Activated CD8-positive, alpha-beta memory T cell treated with anti-CD3 and anti-CD28 coated beads, Interleukin-2, amount 50 U/mL, for 1 hour (primary cell): ENCODE data around the gene UST.

Source experiments
- DNase-seq: peaks from one replicate; pipeline ENCODE4 v3.0.0-alpha.2; 2020; ENCODE audit errors: extremely low read depth

The UST gene

GRCh38 chr6:148746363-148747144, at the start of gene UST:
Gene UST, plus strand, starts transcription at chr6:148747030. Its CDS starts 401 bp downstream, at chr6:148747431.
- DNase-seq, result no peak

GRCh38 chr6:148697895-148698440, 48.9 kb upstream of the UST start:
- no peak for DNase-seq

DNA sequence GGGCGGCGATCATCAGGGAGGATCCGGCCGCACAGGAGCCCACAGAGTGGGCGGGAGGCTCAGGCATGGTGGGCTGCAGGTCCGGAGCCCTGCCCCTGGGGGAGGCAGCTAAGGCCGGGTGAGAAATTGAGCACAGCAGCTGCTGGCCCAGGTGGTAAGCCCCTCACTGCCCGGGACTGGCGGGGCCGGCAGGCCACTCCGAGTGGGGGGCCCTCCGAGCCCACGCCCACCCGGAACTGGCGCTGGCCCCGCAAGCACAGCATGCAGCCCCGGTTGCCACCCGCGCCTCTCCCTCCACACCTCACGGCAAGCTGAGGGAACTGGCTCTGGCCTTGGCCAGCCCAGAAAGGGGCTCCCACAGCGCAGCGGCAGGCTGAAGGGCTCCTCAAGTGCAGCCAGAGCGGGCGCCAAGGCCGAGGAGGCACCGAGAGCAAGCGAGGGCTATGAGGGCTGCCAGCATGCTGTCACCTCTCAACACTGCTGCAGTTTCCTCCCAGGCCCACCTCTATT, 48.1 kb upstream of the UST start:
- DNase-seq, result no peak

DNA sequence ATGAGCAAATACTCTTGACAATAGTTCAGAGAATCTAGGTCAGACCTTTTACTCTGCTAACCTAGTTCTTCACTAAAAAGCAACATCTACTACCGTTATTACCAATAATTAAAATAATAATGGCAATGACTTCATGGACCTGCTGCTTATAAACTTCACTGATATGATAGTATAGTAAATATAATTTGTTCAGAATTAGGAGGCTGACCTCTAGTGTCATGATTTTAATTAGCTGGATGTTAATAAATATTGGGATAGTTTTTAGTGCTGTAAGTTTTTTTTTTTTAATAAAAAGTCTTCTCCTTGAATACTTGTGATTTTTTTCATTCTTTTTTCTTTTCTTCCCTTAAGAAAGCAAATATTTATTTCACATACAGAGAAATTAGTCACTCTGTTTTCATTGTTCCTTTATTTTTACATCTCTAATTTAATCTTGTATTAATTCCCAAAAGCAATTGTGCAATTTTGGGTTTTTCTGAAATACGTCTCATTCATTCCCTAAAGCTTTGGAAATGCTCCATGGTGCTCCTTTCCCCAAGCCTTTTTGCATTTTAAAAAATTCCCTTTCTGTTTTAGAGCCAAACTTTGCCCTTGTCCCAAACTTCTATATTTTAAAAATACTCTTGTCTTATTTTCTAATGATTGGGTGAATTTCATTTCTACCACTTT, 46.6 kb upstream of the UST start:
- no peak for DNase-seq

GRCh38 chr6:148700741-148701311, 46.0 kb upstream of the UST start:
- DNase-seq, result no peak

DNA sequence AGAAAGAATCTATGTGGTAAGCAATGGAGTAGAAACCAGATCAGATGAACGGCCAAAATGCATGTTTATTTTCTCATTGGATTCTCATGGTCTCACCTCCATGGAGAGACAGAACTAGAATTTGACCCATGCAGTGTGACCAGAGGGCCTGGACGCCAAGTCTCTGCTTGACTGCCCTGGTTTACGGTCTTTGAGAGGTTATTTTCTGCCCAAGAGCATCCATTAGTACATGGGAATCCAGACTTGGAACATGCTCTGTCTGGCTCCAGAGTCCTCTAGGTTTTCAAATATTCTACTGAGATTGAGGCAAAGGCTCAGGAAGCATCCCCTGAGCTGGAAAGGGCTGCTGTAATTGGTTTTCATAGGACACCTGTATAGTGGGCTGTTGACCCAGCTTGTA, 45.5 kb upstream of the UST start:
- DNase-seq, result no peak

DNA sequence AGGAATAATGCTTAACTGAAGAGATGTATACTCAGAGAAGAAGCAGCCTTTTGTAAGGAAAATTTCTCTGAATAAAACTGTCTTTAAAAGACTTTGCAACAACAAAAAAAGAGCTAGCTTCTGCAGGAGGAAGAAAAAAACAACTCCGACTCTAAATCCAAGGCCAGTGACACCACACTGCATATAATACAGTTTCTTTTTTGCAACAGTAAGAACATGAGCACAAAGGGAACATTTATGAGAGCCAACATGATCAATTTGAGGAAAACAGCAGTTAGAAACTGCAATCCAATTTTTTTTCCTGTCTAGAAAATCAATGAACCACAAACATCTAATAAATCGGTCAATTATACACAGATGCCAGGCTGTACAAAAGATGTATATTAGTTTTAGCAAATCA, 42.9 kb upstream of the UST start:
- no peak for DNase-seq

GRCh38 chr6:148704400-148705246, 42.2 kb upstream of the UST start:
- DNase-seq, result no peak

DNA sequence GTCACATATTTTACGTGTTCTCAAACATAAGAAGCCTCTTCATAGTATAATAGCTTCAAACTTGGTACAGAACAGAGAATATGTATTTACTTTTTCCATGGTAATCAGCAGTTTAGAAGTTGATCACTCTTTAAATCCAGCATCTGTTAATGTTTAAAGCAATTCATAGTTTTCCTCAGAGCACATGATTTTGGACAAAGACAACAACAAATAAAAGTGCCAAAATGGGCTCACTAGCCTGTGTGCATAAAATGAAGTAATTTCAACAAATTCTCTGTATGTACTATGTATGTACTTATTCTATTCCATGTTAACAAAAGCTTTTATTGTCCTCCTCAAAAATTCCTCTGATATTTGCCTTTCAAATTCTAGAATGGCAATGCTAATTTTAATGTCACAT, 38.1 kb upstream of the UST start:
- no peak for DNase-seq

DNA sequence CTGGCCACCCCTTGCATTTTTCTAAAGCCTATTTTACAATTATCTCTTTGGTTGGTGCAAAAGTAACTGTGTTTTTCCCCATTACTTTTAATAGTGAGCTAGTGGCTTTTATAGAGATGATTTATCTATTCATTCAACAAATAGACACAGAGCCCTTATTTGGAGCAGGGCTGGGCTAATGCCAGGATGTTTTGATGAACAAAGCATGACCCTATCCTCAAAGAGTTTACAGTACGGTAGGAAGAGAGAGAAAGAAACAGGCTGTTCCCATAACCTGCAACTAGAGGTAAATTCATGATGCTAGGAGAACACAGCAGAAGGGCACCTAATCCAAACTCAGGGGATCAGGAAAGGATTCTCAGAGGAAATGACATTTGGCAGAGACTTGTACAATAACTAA, 37.3 kb upstream of the UST start:
- no peak for DNase-seq

DNA sequence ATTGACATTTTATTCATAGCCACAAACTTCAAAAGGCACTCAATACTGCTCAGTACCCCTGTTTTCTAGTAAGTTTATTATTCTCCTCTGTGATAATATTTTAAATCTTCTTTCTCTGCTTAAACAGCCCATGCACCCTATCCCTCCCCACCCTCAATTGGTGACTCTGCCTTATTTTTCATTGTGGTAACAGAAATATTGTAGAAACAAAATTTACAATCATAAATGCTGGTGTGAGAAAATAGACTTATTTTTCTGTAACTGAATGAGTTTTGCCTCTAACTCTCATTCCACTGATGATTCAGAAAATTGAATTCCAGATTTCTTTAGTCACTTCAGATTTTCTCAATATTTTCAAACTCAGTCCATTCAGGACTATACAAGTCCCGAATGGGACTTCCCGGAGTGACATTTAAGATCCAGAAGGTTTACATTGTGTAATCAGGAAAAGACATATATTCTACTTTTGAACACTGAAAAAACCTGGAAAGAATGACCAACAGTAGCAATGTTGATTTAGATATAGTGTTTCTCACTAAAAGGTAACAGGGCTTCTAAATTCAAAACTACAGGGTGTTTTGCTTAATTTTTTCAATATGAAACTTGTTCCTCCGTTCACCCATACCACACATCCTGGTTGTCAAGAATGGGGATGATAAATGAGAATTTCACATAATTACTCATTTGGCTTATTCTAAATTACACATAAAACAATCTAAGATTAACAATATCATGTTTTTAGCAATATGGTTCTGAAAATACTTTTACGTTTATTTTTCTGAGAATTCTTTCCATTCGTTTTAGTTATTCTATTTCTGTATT, 34.8 kb upstream of the UST start:
- DNase-seq, result no peak

GRCh38 chr6:148713033-148713738, 33.6 kb upstream of the UST start:
- no peak for DNase-seq

DNA sequence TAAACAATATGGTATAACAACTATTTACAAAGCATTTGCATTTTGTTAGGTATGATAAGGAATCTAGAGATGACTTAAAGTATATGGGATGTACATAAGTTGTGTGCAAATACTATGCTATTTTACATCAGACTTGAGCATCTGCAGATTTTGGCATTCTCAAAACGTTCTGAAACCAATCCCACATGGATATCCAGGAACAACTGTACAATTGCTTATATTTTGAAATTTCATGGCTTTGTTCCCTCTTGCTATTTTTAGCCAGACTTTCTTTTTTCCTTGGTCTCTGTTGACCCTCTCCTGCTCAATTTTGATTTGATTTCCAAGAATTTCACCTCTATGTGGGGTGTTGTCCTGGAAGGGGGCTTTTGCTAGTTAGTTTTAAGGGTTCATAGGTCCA, 32.9 kb upstream of the UST start:
- no peak for DNase-seq

GRCh38 chr6:148716811-148717210, 30.0 kb upstream of the UST start:
- DNase-seq, result no peak

GRCh38 chr6:148720406-148720805, 26.4 kb upstream of the UST start:
- no peak for DNase-seq

GRCh38 chr6:148720897-148721296, 25.9 kb upstream of the UST start:
- DNase-seq, result no peak

- DNase-seq, result no peak
Measured at GRCh38 chr6:148723484-148723883, 23.3 kb upstream of the UST start.

- no peak for DNase-seq
Measured at GRCh38 chr6:148724428-148724827, 22.4 kb upstream of the UST start.

DNA sequence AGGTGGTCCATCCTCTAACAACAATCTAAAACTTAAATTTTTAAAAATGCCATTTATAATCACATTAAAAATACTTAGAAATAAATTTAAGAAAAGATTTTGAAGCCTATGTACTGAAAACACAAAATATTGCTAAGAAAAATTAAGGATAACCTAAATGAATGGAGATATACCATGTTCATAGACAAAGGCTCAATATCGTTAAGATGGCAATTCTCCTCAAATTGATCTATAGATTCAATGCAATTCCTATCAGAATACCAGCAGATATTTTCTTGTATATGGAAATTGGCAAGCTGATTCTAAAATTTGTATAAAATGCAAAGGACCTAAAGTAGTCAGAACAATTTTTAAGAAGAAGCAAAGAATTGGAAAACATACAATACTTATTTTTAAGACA, 19.7 kb upstream of the UST start:
- no peak for DNase-seq

GRCh38 chr6:148735989-148736388, 10.8 kb upstream of the UST start:
- no peak for DNase-seq
